Measurements from ENCODE around the gene SMG6.

SMG6 gene

DNA sequence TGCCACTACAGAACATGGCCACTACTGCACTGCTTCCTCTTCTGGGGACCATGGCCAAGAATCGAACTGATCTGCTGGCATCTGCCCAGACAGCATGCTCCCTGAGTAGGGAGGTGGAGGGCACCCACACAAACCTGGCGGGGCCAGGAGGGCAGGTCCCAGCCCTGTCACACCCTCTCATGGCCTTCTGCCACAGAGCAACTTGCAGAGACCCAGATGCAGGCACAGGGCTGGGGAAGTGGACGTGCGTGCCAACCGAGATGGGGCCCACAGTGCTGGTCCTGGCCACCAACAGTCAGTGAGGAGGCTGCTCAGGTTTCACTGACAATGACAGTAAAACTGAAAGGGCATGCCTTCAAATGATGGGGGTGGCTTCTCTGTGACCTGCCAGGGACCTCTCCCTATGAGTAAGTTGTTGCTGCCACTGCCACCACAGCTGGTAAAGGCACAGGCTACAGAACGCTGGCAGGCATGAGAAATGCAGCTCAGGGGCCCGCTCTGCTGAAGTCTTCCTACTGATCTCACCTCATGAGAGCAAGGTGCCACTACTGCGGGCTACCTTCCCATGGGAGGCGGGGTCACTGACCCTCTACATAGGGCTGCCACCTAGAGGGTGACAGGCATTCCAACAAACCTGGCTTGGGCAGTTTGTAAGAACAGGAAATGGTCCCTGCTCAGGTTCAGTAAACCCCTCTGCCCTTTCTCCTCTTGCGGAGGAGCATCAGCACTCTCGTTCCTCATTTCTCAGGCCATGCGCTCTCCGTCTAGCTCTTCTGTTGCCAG lies 233.2 kb downstream of the SMG6 start:
- FAIRE-seq = no peak

- FAIRE-seq = no peak
These were observed 235.0 kb downstream of the SMG6 start for GRCh38 chr17:2068519-2069051.

DNA sequence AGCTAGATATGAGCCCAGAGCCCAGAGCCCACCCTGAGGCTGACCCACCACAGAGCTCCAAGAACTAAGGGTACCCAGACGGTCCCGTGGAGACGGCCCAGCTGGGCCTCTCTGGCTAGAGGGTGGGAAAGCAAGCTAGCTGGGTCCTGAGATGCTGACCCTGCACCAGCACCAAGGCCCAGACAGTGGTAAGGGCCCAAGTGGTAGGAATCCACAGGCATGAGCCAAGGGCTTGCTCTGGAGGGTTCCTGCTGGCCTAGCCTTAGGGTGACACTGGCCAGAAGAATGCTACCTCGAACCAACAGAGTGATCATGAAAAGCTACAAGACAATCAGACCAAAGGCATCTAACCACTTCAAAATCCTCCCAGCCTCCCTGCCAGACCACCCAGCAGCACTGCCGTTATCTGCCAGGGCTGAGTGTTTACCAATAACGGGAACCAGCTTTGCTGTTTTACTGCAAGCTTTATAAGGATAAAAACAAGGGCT lies 235.5 kb downstream of the SMG6 start:
- no peak for FAIRE-seq

DNA sequence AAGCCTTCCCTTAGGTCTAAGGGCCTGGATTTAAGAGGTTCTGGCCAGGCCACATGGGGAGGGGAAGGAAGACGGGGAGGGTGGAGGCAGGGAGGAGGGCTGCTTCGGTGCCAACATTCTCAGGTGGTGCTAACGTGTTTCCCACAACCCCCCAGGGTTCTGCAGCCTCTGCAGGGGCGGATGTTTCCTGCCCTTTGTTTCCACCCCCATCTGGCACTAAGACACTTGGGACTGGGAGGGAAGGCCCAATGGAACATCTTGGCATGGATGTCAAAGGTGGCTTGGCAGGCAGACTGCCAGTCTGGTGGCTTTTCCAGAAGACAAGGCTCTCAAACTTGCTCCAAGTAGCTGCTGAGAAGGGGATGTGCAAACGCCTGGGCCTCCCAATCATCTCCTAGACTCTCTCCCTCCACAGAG lies 236.0 kb downstream of the SMG6 start:
- no peak for FAIRE-seq

DNA sequence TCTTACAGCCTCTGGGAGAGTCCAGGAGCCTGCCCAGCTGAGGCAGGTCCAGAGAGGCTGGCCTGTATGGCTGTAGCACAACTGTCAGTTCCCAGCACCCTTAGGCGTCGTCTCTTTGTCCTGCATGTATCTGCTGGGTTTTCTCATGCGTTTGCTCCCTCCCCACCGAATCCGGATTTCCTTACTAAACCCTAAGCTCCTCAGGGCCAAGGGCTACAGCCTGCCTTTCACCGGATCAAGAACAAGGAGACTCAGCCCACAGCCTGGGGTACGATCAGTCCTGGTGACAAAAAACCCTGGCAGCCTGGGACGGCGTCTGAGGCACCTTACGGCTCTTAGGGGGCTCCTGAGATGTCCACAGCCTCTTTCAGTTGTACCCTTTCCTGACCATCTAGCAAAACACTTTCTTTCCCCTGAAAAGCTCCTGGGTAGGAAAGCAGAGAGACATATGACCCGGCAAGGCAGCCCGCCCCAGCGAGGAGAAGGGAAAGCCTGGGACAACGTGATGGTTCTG lies 236.5 kb downstream of the SMG6 start:
- no peak for FAIRE-seq

DNA sequence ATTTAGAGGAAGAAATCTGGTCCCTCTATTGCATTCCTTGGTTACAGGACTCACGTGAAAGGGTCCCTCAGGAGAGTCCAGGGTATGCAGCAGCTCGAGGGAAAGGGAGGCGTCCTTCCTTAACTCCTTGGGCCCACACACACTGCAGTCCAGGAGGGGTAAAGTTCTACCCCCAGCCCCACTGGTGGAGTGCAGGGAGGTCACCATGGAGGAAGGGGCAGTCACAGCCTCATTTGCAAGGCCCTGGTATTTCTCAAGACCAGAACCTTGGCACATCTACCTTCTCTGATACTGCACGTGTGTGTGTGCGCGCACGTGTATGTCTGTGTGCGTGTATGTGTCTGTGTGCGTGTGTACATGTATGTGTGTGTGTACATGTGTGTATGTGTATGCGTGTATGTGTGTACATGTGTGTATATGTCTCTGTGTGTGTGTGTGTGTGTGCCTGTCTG lies 237.6 kb downstream of the SMG6 start:
- no peak for FAIRE-seq

GRCh38 chr17:2064980-2065785 lies 238.4 kb downstream of the SMG6 start:
- FAIRE-seq = no peak

DNA sequence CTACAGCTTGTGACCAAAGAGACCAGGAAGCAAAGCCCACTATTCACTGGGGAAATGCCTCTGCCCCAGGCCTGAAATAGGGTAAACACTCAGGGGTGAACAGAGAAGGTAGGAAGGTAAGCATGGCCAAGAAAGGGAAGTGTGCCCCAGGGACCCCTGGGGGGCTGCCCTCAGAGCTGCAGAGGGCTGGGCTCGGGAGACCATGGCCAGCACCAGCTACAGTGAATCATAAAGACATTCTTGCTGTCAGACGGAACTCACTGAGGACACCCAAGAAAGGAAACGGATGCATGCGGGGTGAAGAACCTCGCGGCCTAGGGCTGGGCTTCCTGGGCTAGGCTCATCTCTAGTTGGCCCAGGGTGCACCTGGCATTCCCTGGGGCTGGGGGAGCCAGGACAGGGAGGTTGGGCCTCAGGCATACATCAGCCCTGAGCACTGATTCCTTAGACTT lies 239.0 kb downstream of the SMG6 start:
- FAIRE-seq = no peak

GRCh38 chr17:2064147-2064489 lies 239.5 kb downstream of the SMG6 start:
- FAIRE-seq = no peak

- FAIRE-seq = no peak
These were observed 240.1 kb downstream of the SMG6 start for GRCh38 chr17:2063261-2064146.

DNA sequence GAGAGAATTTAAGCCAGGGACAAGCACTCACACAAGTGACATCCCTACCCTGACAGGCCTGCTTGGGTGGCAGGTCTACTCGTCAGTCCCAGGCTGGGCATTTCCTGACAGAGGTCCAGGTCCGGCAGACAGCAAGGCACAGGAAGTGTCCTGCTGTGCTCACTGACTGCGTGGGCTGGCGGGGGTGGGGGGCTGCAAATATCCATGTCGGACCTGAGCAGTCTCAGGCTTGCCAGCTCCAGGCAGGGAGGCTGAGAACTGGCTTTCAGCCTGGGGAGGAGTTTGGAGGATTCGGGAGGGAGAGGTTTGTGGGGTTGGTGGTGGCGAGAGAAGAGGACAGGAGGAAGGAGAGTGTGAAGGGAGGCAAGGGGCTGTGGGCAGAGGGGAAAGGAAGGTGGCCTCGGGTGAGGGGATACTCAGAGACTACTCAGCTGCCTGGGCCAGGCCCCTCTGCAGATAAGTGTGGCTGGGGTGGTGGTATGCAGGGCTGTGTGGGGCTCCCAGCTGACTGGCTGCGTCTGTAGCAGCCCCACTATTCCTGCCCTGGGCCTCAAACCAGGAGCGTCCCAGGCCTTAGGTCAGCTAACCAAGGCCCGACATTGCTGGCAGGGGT lies 240.9 kb downstream of the SMG6 start:
- no peak for FAIRE-seq

DNA sequence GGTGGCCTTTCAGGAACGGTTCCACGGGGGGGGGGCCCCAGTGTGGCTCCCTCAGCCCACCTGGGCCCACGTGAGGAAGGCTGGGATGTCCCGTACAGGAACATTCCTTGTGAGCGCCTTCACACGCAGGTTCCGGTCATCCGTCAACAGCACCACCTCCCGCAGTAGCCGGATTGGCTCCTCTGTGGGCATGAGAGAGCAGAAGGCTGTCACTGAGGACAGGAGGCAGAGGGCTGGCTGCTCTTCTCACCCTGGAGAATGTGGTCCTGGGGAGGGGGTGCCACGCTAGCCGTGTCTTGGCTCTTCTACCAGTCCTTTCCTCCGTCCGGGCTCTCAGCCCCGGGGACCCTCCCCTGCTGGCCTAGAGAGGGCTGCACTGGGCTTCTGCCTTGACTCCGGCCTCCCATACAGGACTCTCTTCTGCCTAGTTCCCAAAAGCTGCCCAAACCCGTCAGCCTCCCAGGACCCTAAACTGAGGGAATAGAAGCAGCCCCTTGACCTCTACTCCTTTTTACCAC lies 242.1 kb downstream of the SMG6 start:
- no peak for FAIRE-seq

GRCh38 chr17:2060681-2061440 lies 242.7 kb downstream of the SMG6 start:
- no peak for FAIRE-seq

DNA sequence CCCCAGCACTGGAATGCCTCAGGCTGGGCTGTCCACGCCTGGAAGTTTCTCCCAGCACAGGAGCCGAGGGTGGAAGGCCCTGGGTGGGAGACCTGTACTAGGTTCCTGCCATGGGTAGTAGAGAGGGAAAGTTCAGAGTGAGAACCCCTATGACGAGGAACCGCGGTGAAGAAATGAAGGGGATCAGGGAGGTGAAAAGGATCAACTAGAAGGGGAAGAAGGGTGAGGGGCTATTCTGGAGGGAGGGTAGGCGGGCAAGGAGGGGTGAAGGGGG lies 243.3 kb downstream of the SMG6 start:
- no peak for FAIRE-seq

DNA sequence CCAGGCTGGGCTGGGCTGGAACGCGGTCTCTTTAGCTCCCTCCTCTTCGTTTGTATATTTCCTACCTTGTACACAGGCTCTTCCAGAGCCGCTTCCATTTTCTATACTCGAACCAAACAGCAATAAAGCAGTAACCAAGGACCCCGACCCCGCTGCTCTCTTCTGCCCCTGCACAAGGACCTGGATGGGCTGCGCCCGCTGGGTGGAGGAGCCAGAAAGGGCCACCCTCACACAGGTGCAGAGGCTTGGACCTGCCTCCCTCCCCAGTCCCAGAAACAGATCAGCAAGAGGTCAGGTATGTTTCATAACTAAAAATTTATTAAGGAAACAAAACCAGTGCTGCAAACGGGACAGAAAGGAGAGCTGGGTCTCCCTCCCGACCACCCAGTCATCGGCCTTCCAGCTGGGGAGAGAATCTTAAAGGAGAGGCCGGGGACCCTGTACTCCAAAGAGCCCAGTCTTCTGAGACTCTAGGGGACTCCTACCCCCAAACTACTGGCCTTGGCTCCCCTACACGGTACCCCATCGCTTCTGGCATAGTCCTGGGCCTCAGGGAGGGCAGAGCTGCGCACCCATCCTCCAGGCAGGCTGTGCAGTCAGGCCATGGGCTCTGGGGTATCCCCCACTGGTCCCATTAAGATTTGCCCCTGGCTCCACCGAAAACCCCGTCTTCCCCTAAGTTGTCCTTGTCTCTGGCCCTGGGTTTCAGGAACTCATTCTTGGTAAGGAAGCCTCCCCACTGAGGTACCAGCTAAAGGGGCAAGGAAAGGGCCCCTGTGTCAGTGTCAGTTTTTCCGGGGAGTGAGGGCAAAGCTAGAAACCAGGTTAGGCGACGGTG lies 243.8 kb downstream of the SMG6 start:
- FAIRE-seq = no peak

- FAIRE-seq = no peak
These were observed 244.7 kb downstream of the SMG6 start for GRCh38 chr17:2058586-2059546.

GRCh38 chr17:2057760-2058585 lies 245.6 kb downstream of the SMG6 start:
- no peak for FAIRE-seq

- no peak for FAIRE-seq
These were observed 246.3 kb downstream of the SMG6 start for GRCh38 chr17:2057175-2057759.
